ENCODE data around the gene MBD3L2B. TPM values are rescaled to one million over a fixed set of nuclear protein-coding genes. Genes with fewer than 3 reads are reported as not detected.

MBD3L2B gene
- total and polyA plus RNA-seq, 2 donors (not counting 3 experiments of a cell fraction or from before 2014, with no cell fraction given): not detected

DNA sequence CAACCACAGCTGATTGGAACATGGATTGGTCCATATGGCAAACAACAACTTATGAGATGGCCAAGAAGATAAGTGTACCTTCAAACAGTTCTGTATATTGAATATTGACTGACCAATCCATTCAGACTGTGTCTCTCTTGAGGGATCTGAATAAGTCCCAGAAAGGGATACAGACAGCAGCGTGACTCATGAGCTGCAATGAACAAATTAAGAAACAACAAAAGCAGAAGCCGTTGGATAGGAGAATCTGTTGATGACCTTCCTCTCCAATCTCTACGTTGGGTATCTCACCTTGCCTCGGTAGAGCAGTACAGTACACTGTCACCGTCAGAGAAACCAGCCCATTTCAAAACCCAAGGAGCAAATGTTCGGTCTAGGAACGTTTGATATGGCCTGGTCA lies 21.3 kb downstream of the MBD3L2B start:
- H3K4me3 ChIP-seq (replicated peaks in 1 of 3; ENCODE audit: insufficient read depth in 1 of 3, low read depth in 1 of 3, low read length in 3 of 3): no peak overlapping the region

More for the DNA sequence above, 21.3 kb downstream of the MBD3L2B start:
- Histone ChIP-seq H3K9me3 (replicated peaks; ENCODE audit: control insufficient read depth, insufficient read depth, low read length) (no peaks in the 10 kb centered on the region), H3K9ac (replicated peaks; ENCODE audit: extremely low read depth, insufficient read depth, low read length) (no peak overlapping the region), H4K20me1 (replicated peaks; ENCODE audit: control insufficient read depth, extremely low read depth, insufficient read depth, low read length) (no peaks in the 10 kb centered on the region), H2AFZ (ENCODE audit: low read depth, low read length) (no peak overlapping the region), H3K79me2 (ENCODE audit: control insufficient read depth, insufficient read depth, low read length) (no peaks in the 10 kb centered on the region), H3K4me1 (ENCODE audit: control insufficient read depth, extremely low read depth, insufficient read depth, low read length) (no peaks in the 10 kb centered on the region), H3K9me1 (replicated peaks; ENCODE audit: control insufficient read depth, extremely low read depth, insufficient read depth, low read length) (no peaks in the 10 kb centered on the region), H3K27me3 (ENCODE audit: control insufficient read depth in 2 of 2, insufficient read depth in 2 of 2, low read length in 2 of 2) (no peaks in the 10 kb centered on the region), H3K27ac (ENCODE audit: insufficient read depth, low read depth, low read length) (no peak overlapping the region), H3K4me2 (ENCODE audit: insufficient read depth, low read length) (no peak overlapping the region), H3K36me3 (ENCODE audit: control insufficient read depth in 2 of 2, extremely low read depth in 1 of 2, insufficient read depth in 2 of 2, low read length in 2 of 2) (no peaks in the 10 kb centered on the region)
- FAIRE-seq (no peak), DNase-seq (ENCODE audit: low read depth, low spot score) (no peak)
- TF ChIP-seq MYC (IDR thresholded peaks at IDR 0.05; ENCODE audit: low read depth, low read length) (no peak), POLR2A (IDR thresholded peaks at IDR 0.05; ENCODE audit: low read depth, low read length) (no peak), FOS (IDR thresholded peaks at IDR 0.05; ENCODE audit: borderline replicate concordance, insufficient read depth, low read length) (no peak), GATA2 (IDR thresholded peaks at IDR 0.05; ENCODE audit: insufficient read depth, insufficient read length, low read depth, low read length) (no peak), POLR2AphosphoS5 (IDR thresholded peaks at IDR 0.05; ENCODE audit: insufficient read depth, low read depth, low read length) (no peak), JUN (IDR thresholded peaks at IDR 0.05; ENCODE audit: borderline replicate concordance, insufficient read depth, insufficient read length, low read depth) (no peak), EZH2 (IDR thresholded peaks at IDR 0.05; ENCODE audit: borderline replicate concordance, low read depth, low read length, severe bottlenecking) (no peak)
- TF ChIP-seq, protein P1, sequence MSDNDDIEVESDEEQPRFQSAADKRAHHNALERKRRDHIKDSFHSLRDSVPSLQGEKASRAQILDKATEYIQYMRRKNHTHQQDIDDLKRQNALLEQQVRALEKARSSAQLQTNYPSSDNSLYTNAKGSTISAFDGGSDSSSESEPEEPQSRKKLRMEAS (IDR thresholded peaks at IDR 0.05; ENCODE audit: insufficient read depth, insufficient read length): no peak
- TF ChIP-seq, protein P2, sequence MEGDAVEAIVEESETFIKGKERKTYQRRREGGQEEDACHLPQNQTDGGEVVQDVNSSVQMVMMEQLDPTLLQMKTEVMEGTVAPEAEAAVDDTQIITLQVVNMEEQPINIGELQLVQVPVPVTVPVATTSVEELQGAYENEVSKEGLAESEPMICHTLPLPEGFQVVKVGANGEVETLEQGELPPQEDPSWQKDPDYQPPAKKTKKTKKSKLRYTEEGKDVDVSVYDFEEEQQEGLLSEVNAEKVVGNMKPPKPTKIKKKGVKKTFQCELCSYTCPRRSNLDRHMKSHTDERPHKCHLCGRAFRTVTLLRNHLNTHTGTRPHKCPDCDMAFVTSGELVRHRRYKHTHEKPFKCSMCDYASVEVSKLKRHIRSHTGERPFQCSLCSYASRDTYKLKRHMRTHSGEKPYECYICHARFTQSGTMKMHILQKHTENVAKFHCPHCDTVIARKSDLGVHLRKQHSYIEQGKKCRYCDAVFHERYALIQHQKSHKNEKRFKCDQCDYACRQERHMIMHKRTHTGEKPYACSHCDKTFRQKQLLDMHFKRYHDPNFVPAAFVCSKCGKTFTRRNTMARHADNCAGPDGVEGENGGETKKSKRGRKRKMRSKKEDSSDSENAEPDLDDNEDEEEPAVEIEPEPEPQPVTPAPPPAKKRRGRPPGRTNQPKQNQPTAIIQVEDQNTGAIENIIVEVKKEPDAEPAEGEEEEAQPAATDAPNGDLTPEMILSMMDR (IDR thresholded peaks at IDR 0.05; ENCODE audit: extremely low read depth in 1 of 2, insufficient read depth in 1 of 2, low read depth in 1 of 2, low read length in 2 of 2): no peak
- ChIA-PET POLR2A (no interaction called here), CTCF (interaction anchor here (0.6 kb wide), 1 partner anchor 26 kb away, joined by 3 read pairs; no protein-coding TSS in a partner anchor)
- dilution Hi-C loops (cut with MboI; ENCODE audit: extremely low pct_ligation_motif_present, low sequenced_read_pairs): no loop called here
- no TSS peak for BruUV-seq (replicated peaks)
- intact Hi-C loops (cut with micrococcal nuclease): no loop called here
